ENCODE results near the gene DNAH7.

DNA sequence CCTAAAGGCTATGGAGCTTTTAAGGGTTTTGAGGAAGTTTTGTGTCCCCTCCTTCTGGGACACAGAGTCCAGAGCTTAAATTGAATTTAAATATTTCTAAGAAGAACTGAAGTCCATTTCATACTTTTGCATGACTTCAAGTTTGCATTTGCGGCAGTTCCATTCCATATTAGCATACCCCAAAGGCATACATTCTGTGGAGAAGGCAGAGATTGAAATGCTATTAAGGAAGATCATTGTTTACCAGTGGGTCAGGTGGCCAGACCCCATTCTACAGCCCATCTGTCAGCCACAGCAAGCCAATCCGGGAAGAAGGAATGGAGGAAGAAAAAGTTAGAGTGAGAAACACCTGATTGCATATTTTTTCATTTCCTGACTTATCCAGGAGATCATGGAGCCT, 75.0 kb downstream of the DNAH7 start:
- TF ChIP-seq POLR2A (IDR thresholded peaks at IDR 0.05) (no peak), EP300 (IDR thresholded peaks at IDR 0.05) (no peak), POLR2AphosphoS5 (IDR thresholded peaks at IDR 0.05) (no peak)
- TF ChIP-seq, protein P1, sequence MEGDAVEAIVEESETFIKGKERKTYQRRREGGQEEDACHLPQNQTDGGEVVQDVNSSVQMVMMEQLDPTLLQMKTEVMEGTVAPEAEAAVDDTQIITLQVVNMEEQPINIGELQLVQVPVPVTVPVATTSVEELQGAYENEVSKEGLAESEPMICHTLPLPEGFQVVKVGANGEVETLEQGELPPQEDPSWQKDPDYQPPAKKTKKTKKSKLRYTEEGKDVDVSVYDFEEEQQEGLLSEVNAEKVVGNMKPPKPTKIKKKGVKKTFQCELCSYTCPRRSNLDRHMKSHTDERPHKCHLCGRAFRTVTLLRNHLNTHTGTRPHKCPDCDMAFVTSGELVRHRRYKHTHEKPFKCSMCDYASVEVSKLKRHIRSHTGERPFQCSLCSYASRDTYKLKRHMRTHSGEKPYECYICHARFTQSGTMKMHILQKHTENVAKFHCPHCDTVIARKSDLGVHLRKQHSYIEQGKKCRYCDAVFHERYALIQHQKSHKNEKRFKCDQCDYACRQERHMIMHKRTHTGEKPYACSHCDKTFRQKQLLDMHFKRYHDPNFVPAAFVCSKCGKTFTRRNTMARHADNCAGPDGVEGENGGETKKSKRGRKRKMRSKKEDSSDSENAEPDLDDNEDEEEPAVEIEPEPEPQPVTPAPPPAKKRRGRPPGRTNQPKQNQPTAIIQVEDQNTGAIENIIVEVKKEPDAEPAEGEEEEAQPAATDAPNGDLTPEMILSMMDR (IDR thresholded peaks at IDR 0.05), result no peak
